Middle frontal gyrus (tissue), 1 donor: ENCODE results near the gene MRGPRX1.
"Not testable (repeated sequence)": the region's sequence is repeated elsewhere in the genome, so short reads cannot be mapped to it uniquely, and the experiment has no call there.

ENCODE experiments used
- DNase-seq: peaks from one replicate; pipeline ENCODE4 v3.0.0-alpha.2; 2015; ENCODE audit warnings: low spot score; ENCODE audit errors: extremely low spot score

The MRGPRX1 gene

GRCh38 chr11:18939314-18939713, at the start of gene MRGPRX1:
TSS of gene MRGPRX1 (minus strand) at chr11:18939414. CDS start at chr11:18934784, 4,630 bp downstream.
- DNase-seq = no peak

GRCh38 chr11:18987454-18988231, 48.4 kb upstream of the MRGPRX1 start:
- no peak for DNase-seq

GRCh38 chr11:18986744-18987143, 47.5 kb upstream of the MRGPRX1 start:
- no peak for DNase-seq

GRCh38 chr11:18981897-18982296, 42.7 kb upstream of the MRGPRX1 start:
- no peak for DNase-seq

GRCh38 chr11:18974192-18974591, 35.0 kb upstream of the MRGPRX1 start:
- no peak for DNase-seq

GRCh38 chr11:18972336-18972735, 33.1 kb upstream of the MRGPRX1 start:
- no peak for DNase-seq

- no peak for DNase-seq
Measured at GRCh38 chr11:18969720-18970119, 30.5 kb upstream of the MRGPRX1 start.

- no peak for DNase-seq
Measured at GRCh38 chr11:18958221-18958910, 19.2 kb upstream of the MRGPRX1 start.

- no peak for DNase-seq
Measured at GRCh38 chr11:18956630-18957029, 17.4 kb upstream of the MRGPRX1 start.

GRCh38 chr11:18936002-18936673, 3.1 kb downstream of the MRGPRX1 start:
- DNase-seq = no peak

GRCh38 chr11:18934195-18934814, 4.9 kb downstream of the MRGPRX1 start:
- DNase-seq = no peak

- DNase-seq = no peak
Measured at GRCh38 chr11:18927550-18928322, 11.5 kb downstream of the MRGPRX1 start.

GRCh38 chr11:18925426-18925825, 13.8 kb downstream of the MRGPRX1 start:
- DNase-seq = not testable (repeated sequence)

- no peak for DNase-seq
Measured at GRCh38 chr11:18912883-18913282, 26.3 kb downstream of the MRGPRX1 start.

GRCh38 chr11:18907391-18907790, 31.8 kb downstream of the MRGPRX1 start:
- no peak for DNase-seq

- DNase-seq = not testable (repeated sequence)
Measured at GRCh38 chr11:18900637-18901036, 38.6 kb downstream of the MRGPRX1 start.

GRCh38 chr11:18900151-18900611, 39.0 kb downstream of the MRGPRX1 start:
- DNase-seq = not testable (repeated sequence)

- not testable (repeated sequence) for DNase-seq
Measured at GRCh38 chr11:18891712-18892111, 47.5 kb downstream of the MRGPRX1 start.

GRCh38 chr11:18890615-18891014, 48.6 kb downstream of the MRGPRX1 start:
- DNase-seq = no peak
